Measurements from ENCODE around the gene SCFD1.

SCFD1 gene

GRCh38 chr14:30657606-30658163 lies 35.6 kb downstream of the SCFD1 start:
- Histone ChIP-seq H3K27ac (ENCODE audit: low read length) (no peak overlapping the region), H3K79me2 (ENCODE audit: insufficient read depth, low read length) (no peaks in the 10 kb centered on the region), H3K4me2 (ENCODE audit: insufficient read depth, low read length) (no peak overlapping the region), H2AFZ (ENCODE audit: low read depth, low read length) (no peak overlapping the region), H3K9me3 (ENCODE audit: insufficient read depth, low read length, severe bottlenecking) (no peaks in the 10 kb centered on the region), H3K4me3 (ENCODE audit: low read depth in 1 of 2, low read length in 2 of 2) (no peak overlapping the region), H3K4me1 (ENCODE audit: insufficient read depth, low read length) (no peaks in the 10 kb centered on the region), H3K27me3 (ENCODE audit: insufficient read depth, low read length, poor library complexity) (no peaks in the 10 kb centered on the region), H4K20me1 (ENCODE audit: insufficient read depth, low read length) (no peaks in the 10 kb centered on the region), H3K9ac (ENCODE audit: low read depth, low read length) (no peak overlapping the region), H3K36me3 (ENCODE audit: insufficient read depth, low read length) (peaks cover 68% of the 10 kb centered on the region)
- DNase-seq (no peak), ATAC-seq (ENCODE audit: insufficient read depth, low read depth) (no peak)
- TF ChIP-seq CTCF (IDR thresholded peaks at IDR 0.05; ENCODE audit: borderline replicate concordance, extremely low read depth, low read length, poor library complexity, severe bottlenecking) (peak; percentile 40), EZH2 (IDR thresholded peaks at IDR 0.05; ENCODE audit: borderline replicate concordance, low read depth, low read length, severe bottlenecking) (no peak)

- H3K4me2 ChIP-seq (ENCODE audit: insufficient read depth, low read length): no peak overlapping the region
- peaks cover 67% of the 10 kb centered on the region for H3K36me3 ChIP-seq (ENCODE audit: insufficient read depth, low read length)
- no peak for TF ChIP-seq EZH2 (IDR thresholded peaks at IDR 0.05; ENCODE audit: borderline replicate concordance, low read depth, low read length, severe bottlenecking)
- no peak for TF ChIP-seq CTCF (IDR thresholded peaks at IDR 0.05; ENCODE audit: borderline replicate concordance, extremely low read depth, low read length, poor library complexity, severe bottlenecking)
- DNase-seq (no peak), ATAC-seq (ENCODE audit: insufficient read depth, low read depth) (no peak)
- no peak overlapping the region for H3K9ac ChIP-seq (ENCODE audit: low read depth, low read length)
- H3K4me3 ChIP-seq (ENCODE audit: low read depth in 1 of 2, low read length in 2 of 2): no peak overlapping the region
- no peak overlapping the region for H2AFZ ChIP-seq (ENCODE audit: low read depth, low read length)
- no peaks in the 10 kb centered on the region for H3K4me1 ChIP-seq (ENCODE audit: insufficient read depth, low read length)
- H3K27me3 ChIP-seq (ENCODE audit: insufficient read depth, low read length, poor library complexity): no peaks in the 10 kb centered on the region
- H3K27ac ChIP-seq (ENCODE audit: low read length): no peak overlapping the region
- H4K20me1 ChIP-seq (ENCODE audit: insufficient read depth, low read length): no peaks in the 10 kb centered on the region
- H3K79me2 ChIP-seq (ENCODE audit: insufficient read depth, low read length): no peaks in the 10 kb centered on the region
- H3K9me3 ChIP-seq (ENCODE audit: insufficient read depth, low read length, severe bottlenecking): no peaks in the 10 kb centered on the region
Observed at GRCh38 chr14:30658645-30659044, 36.5 kb downstream of the SCFD1 start.

GRCh38 chr14:30669594-30669993 lies 47.5 kb downstream of the SCFD1 start:
- no peaks in the 10 kb centered on the region for H3K79me2 ChIP-seq (ENCODE audit: insufficient read depth, low read length)
- H2AFZ ChIP-seq (ENCODE audit: low read depth, low read length): no peak overlapping the region
- H3K27ac ChIP-seq (ENCODE audit: low read length): no peak overlapping the region
- peaks cover 14% of the 10 kb centered on the region; the same call in 1 of the 2 replicates for H3K36me3 ChIP-seq (ENCODE audit: insufficient read depth, low read length)
- H3K4me2 ChIP-seq (ENCODE audit: insufficient read depth, low read length): no peak overlapping the region
- no peak for TF ChIP-seq EZH2 (IDR thresholded peaks at IDR 0.05; ENCODE audit: borderline replicate concordance, low read depth, low read length, severe bottlenecking)
- TF ChIP-seq CTCF (IDR thresholded peaks at IDR 0.05; ENCODE audit: borderline replicate concordance, extremely low read depth, low read length, poor library complexity, severe bottlenecking): no peak
- H4K20me1 ChIP-seq (ENCODE audit: insufficient read depth, low read length): no peaks in the 10 kb centered on the region
- ATAC-seq (ENCODE audit: insufficient read depth, low read depth): no peak
- no peaks in the 10 kb centered on the region for H3K9me3 ChIP-seq (ENCODE audit: insufficient read depth, low read length, severe bottlenecking)
- H3K27me3 ChIP-seq (ENCODE audit: insufficient read depth, low read length, poor library complexity): no peaks in the 10 kb centered on the region
- no peak overlapping the region for H3K4me3 ChIP-seq (ENCODE audit: low read depth in 1 of 2, low read length in 2 of 2)
- H3K9ac ChIP-seq (ENCODE audit: low read depth, low read length): no peak overlapping the region
- H3K4me1 ChIP-seq (ENCODE audit: insufficient read depth, low read length): no peaks in the 10 kb centered on the region
- DNase-seq: no peak

Data from DND-41 (cell line).